GM12875 (cell line): Measurements from ENCODE around the gene NPTX1.

ENCODE experiments used
- H3K4me3 ChIP-seq: one replicate; pipeline ENCODE4 v1.5.1; 2011; ENCODE audit warnings: low read depth, low read length, control low read depth
- CTCF ChIP-seq: IDR thresholded peaks from 2 replicates; pipeline ENCODE4 v1.5.1; 2011; ENCODE audit warnings: low read depth, mild to moderate bottlenecking, control low read depth, inconsistent platforms, low read length, moderate library complexity, borderline replicate concordance; ENCODE audit not compliant: insufficient read depth

NPTX1 gene

DNA sequence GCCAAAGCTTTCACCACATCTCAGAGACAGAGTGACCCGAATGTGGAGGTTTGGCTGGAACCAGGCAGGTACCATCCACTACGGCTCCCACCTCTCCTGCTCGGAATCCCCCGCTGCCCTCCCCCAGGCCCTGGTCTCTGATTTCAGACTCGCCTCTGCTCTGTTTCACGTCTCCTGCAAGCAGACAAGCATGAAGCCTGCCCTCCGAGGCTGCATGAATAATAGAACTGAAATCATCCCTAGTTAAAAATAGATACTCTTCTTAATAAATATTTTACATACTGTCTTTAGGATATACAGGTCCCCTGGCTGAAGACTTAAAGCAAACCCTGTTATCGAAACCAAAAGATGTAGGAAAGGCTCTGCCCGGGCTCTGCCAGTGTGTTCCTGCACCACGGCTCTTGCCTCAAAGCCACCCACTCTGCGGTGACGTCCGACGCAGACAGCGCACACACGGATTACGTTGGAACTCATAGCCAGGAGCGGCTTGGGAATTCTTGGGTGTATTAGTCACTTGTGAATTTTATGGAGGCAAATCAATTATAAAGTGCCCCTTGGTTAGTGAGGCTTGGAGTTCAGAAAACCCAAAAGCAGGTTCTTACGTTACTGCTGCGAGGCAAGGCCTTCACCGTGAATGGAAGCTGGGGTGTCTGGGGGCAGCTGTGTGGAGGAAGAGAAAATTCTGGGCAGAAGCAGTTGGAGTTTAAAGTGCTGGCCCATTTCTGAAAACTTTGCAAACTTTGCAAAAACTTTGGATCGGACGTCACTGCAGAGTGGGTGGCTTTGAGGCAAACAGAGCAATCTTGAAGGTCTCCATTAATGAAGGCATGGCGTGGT lies 25.6 kb upstream of the NPTX1 start:
- no peak overlapping the region for H3K4me3 ChIP-seq
- no peak for TF ChIP-seq CTCF

DNA sequence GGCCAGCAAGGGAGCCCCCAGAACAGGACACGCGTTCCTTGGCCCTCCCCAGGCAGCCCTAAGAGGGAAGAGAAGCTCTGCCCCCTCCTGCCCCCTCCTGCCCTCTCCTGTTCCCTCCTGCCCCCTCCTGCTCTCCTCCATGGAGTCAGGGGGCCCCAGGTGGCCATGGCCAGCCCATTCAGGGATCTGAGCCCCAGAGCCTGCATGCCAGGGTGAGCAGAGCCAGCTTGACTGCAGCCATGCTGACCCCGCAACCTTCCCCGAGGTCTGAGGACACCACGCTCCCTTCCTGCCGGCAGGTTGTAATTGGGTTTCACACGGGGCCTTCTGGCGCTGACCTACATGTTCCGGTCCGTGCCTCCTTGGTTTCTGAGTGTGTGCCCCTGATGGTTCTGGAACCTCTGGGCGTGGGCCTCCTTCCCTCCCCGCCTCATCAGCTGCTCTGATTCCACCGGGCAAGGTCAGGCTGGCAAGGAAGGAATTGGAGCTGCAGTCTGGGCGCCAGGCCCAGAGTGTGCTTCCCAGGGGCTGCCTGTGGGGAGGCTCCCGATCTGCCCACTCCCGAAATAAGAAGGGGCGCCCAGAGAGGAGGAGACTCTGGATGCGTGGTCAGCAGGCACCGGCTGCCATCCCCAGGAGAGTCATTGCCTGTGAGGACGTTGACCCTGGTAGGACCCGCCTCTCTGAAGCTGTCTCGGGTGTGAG lies 23.7 kb upstream of the NPTX1 start:
- TF ChIP-seq CTCF: no peak
- H3K4me3 ChIP-seq: no peak overlapping the region

DNA sequence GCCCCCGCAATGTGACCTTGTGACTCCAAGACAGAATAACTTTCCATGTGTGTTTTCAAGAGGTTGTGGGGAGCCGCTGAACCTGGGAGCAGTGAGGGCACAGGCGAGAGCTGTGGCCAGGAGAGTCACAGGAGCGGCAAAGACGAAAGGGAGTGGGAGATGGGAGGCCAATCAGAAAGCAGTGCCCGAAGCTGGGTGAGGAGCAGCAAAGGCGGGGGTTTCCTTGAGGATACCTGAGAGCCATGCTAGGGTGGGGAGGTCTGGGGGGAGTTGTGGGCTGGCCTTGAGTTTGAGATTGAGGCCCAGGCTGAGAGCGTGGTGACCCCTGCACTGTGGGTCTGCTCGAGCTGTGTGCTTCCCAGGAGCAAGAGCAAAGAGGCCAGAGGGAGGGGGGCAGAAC lies 23.2 kb upstream of the NPTX1 start:
- TF ChIP-seq CTCF: no peak
- no peak overlapping the region for H3K4me3 ChIP-seq

DNA sequence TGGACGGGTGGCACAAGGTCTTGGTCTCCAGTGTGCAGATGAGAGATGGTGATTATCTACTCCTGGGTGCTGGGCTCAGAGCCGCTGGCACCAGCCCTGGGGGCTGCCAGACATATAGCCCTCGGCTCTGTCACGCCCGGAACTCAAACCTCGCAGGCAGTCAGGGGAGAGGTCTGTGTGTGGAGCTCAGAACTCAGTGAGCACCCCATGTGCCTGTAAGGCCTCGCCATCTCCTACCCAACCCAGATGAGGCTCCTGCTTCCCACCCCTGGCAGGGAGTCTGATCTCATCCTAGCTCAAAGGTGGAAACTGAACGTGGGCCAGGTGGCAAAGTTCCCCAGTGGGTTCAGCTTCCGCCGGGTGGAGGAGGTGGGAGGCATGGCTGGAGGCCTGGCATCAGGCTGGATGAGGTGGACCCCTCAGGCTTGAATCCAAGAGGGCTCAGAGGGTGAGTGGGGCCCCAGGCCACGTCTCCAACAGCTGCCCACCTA lies 22.6 kb upstream of the NPTX1 start:
- H3K4me3 ChIP-seq: no peak overlapping the region
- TF ChIP-seq CTCF: no peak

DNA sequence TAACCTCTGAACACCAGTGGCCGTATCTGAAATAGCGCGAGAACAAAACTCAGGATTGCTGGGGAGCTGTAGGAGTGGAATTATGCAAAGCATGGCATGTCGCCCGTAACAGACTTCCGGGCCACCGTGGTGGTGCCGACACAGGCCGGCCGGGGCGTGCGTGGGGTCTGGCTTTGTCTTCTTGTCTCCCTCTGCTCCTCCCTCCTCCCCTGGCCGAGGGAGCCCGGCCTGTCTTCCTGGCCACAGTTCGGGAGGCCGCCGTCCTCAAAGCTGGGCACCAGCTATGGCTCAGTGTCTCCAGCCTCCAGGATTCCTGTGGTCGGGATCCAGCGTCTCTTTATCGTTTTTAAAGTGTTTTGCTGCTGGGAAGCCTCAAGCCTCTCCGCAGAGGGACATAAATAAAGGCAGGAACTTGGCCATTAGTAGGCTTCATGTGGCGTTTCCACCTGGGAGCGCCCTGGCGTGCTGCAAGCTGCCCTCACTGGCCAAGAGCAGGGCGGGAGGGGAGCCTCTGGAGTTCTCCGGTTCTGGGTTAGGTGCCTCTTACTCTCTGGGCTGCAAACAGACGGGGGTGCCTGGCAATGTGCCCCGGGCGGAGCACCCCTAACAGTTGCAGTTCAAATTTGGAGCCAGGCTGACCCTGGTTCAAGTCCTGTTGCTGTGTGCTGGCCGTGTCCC lies 22.0 kb upstream of the NPTX1 start:
- no peak overlapping the region for H3K4me3 ChIP-seq
- no peak for TF ChIP-seq CTCF

- TF ChIP-seq CTCF: no peak
- H3K4me3 ChIP-seq: no peak overlapping the region
Measured at GRCh38 chr17:80497726-80498241, 21.4 kb upstream of the NPTX1 start.
